Non-pigmented ciliary epithelial cell (primary cell): ENCODE results near the gene MLEC.

Experiments used
- DNase-seq: peaks from one replicate; pipeline ENCODE4 v3.0.0-alpha.2; 2010; ENCODE audit warnings: low read depth

MLEC gene

DNA sequence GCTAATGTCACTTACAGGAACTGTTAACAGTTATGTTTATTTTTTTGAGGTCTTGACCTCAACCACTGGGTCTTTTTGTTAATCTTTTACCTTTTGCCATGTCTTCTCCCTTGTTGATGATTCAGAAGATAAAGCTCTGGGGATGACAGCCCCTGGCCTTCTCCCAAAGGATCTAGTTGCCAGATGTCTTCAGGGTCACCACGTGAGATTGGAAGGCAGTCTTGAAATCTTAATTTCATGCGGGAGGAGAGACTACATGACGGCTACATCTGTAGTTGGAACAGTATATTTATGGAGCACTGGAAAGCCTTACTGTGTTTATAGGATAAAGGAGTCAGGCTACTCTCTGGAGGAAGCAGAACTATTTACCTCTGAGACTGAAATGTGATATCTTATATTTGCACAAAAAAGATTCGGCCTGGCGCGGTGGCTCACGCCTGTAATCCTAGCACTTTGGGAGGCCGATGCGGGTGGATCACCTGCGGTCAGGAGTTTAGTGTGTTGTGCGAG lies 5.6 kb downstream of the MLEC start:
- no peak for DNase-seq

DNA sequence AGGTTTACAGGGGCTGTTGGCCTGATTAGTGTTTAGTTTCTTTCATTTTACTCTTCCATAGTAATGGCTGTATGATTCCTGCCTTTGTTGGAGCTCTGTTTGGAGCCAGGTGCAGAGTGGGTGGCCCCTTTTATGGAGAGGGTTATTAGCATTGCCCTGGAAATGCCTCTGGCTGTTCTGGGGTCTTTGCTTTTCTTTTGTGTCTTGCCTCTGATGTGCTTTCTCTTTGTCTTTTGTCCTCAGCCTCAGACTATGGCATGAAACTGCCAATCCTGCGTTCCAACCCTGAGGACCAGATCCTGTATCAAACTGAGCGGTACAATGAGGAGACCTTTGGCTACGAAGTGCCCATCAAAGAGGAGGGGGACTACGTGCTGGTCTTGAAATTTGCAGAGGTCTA lies 6.9 kb downstream of the MLEC start:
- DNase-seq, result no peak

DNA sequence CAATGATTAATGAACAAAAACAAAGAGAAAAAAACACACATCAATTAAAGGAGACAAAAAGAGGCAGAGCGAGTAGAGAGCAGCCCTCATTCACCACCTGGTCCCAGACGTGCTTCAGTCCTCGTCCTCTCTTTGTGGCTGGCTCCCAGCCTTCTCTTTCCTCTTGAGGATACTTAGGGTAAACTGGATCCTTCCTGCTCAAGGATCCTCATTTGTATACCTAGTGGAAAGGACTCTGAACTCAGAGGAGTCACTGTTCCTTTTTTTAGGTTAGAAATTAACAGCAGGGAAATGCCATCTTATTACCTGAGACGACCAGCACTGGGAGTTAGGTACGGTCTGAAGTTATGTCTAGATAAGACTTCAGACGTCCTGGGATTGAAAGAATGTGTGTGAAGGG lies 9.7 kb downstream of the MLEC start:
- DNase-seq, result no peak

DNA sequence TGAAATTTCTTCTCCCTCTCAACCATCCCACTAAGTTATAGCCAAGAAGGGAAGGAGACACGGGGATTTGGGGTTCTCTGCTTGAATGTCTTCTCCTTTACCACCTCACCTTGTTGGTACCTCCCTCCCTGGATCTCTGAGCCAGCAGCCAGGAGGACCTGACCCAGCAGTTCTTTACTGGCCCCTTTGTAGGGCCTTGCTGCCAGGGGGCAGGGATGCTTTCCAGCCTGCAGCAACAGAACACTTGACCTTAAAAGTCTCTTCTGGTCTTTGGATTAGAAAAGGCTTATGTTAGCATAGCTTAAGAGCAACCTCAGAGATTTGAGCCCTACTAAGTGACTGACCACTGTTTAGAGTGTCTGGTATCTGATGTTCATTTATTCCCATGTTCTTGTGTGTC lies 10.4 kb downstream of the MLEC start:
- no peak for DNase-seq

DNA sequence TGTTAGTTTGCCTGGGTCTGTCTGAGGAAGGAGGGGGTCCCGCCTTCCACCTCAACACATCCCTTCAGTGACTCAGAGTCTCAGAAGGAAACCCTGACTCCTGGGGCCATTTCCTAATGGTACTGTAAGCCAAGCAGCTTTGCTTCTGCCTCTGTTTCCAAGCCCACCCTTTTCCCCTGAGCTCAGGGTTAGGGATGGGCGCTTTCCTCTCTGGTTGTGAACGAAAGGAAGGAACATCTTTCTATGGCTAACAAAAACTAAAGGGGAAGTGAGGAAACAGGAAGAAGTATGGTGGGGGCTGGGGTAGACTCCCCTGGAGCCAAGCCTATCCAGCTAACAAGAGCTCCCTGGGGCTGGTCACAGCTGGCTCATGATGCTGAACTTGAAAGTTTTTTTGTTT lies 11.7 kb downstream of the MLEC start:
- DNase-seq, result no peak

DNA sequence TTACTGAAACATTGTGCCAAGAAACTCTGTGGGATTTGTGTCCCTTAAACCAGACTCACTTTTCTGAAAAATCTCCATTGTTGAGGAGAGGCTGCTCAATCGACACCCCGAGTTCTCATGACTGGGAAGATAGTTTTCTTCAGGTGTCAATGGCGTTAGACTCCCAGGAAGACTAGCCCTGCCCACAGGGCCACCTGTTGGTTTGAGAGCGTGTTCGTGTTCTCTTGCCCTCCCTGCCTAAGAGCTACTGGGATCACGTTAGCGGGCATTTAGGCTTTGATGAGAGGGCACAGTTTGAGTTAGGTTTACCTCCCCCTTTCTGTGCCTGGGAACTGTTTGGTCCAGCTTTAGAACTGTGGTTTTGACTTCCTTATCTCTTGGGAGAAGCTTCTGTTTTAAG lies 12.6 kb downstream of the MLEC start:
- DNase-seq, result no peak

DNA sequence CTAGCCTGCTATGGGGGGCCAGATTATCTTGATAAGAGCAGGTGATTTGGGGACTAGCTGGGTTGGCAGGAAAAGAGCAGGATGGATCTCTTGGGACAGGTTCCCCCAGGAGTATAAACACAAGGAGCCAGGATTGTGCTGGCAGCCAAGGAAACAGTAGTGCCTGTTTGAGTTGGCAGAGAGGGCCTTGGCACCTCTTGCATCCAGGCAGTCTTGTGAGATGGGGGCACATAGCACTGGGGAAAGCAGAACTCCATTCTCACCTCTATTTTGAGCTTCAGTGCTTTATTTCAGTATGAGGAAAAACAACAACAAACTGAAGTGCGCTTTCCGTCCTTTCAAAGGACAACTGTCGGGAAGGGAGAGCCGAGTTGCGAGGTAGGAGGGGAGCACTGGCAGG lies 13.9 kb downstream of the MLEC start:
- no peak for DNase-seq

DNA sequence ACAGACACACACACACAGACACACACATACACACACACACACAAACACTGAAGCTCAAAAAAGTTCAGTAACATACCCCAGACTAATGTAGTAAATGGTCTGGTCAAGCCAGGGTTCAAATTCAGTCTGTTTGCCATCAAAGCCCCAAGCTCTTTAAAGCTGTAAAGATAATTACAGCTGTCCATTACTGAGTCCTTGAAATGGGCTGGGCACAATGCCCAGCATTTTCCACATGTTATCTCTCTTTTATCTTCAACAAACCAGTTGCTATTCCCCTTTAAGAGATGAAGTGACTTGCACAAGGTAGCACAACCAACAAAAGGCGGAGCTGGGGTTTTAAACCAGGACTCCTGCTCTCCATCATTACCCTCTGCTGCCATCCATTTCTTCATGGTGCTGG lies 15.7 kb downstream of the MLEC start:
- DNase-seq, result no peak

DNA sequence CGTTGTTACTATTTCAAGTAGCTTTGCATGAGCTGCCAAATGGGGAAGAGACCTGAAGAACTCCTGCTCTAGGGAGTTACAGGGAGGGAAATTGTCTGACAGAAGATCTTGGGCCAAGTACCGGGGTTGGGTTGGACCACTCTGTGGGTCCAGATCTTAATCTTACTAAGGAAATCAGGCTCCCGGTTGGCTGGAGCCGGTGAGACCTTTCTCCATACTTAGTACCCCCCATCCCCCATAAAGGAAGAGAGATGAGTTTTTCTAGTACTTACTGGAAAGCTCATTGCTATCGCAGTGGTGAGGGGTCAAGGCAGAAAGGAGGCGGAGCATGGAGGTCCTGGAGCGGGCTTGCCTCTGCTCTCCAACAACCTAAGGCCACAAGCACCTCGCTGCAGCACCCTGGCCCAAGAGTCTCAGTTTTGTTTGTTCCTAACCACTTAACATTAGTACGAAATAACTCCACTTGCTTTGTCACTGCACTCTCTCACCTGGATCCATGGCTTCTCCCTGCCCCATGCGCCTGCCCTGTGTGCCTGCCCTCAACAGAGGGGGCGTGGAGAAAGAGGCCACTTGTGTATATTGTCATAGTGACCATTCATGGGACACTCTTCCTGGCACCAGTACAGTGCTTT lies 16.5 kb downstream of the MLEC start:
- no peak for DNase-seq

DNA sequence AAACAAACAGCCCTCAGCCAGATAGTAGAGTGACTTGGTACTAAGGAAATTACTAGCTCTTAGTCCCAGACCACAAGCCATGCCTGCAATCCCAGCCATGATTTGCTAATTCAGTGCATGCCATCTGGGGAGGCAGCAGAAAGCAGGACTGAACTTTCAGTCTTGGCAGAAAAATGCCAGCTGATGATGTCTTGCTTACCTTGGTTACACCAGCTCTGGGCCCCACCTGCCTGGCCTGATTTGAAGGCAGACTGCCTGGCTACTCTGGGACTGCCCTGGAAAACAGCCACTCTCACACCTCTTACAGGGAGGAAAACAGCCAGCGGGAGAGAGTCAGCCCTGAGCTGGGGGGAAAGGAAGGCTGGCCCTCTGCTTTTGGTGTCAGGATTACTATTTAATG lies 18.7 kb downstream of the MLEC start:
- DNase-seq, result no peak

DNA sequence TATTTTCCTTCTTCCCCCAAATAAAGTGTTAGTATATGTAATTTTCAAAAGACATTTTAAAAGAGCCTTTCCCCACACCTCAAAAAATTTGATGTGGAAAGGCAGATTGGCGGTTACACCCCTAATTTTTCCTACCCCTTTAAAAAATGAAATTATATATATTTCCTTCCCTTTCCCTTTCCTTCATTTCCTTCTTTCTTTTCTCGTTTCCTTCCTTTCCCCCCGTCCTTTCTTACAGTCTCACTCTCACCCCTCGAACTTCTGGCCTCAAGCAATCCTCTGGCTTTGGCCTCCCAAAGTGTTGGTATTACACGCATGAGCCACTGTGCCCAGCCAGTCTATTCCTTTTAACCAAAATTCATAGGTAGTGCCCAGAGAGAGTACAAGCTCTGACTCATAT lies 19.1 kb downstream of the MLEC start:
- DNase-seq, result no peak

DNA sequence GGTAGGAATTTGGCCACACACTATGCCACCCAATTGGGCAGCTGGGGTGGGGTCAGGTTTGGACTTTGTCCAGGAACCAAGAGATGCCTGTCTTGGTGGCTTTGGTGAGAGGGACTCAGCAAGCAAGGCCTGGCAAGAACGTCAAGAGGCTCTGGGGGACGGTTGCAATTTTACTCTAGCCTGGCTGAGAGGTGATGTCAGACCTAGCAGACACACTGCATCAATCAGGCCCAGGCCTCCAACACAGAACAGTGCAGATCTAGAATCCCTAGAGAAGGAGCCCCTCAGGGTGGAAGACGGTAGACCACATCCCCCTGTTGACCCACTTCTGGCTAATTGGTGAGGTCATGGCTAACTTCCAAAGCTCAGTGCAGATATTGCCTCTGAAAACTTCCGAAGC lies 21.7 kb downstream of the MLEC start:
- DNase-seq, result no peak

DNA sequence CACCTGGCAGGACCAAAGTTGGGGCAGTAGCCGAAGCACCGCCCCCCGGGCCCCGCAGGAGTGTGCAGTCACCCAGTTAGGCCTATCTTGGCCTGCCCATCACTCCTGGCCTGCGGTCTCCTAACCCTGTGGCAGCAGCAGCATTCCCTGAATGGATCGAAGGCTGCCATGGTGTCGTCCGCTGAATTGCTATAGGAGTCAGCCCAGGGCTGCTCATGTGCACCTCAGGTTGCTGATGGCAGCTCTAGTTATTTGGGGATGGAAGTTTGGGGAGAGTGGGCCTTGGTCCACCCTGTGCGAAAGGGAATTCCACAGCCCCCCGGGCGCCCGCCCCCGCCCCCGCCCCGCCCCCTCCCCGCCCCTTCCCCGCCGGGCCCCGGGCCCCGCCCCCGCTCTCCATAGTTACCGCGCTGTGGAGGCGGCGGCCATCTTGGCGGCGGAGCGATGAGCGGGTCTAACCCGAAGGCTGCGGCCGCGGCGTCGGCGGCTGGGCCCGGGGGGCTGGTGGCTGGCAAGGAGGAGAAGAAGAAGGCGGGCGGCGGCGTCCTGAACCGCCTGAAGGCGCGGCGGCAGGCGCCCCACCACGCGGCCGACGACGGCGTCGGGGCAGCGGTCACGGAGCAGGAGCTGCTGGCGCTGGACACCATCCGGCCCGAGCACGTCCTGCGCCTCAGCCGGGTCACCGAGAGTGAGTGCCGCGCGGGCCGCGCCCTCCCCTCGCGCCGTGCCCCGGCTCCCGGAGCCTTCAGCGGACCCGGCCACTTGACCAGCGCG lies 23.3 kb downstream of the MLEC start, which contains the start of gene UNC119B:
Gene UNC119B, plus strand, starts transcription at position 428 of the 774 bp plus-strand sequence. Its CDS starts 17 bp downstream, at position 445.
- no peak for DNase-seq

DNA sequence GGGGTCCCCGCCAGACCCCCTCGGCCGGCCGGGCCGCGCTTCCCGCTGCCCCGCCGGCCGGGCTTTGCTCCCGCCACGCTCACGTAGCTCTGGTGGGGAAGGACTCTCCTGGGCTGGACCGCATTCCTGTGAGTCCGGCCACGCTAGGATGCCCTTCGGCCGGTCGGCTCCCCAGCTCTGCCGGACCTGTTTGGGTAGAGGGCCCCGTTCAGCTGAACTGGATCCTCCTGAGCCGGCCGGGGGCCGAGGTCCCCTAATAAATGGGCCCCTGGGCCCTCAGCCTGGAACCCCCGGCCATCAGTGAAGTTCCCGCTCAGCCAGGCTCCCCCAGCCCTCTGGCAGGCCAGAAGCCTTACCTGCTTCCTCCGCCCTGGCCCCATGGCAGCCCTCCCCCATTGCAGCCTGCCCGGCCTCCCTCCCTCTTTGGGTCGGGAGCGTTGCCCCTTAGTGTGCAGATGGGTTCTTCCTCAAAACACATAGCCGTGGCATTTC lies 23.9 kb downstream of the MLEC start:
- DNase-seq, result no peak

DNA sequence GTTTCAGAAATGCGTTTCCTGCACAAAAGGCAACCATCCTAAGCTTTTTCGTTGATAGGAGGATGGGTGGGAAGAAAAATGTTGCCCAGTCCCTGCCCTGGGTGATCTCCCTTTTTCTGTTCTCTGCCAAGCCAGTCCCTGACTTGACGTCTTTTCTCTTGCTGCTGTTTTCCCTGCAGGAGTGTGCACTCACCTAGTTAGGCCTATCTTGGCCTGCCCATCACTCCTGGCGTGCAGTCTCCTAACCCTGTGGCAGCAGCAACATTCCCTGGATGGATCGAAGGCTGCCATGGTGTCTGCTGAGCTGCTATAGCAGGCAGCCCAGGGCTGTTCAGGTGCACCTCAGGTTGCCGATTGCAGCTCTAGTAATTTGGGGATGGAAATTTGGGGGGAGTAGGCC lies 24.5 kb downstream of the MLEC start:
- no peak for DNase-seq

DNA sequence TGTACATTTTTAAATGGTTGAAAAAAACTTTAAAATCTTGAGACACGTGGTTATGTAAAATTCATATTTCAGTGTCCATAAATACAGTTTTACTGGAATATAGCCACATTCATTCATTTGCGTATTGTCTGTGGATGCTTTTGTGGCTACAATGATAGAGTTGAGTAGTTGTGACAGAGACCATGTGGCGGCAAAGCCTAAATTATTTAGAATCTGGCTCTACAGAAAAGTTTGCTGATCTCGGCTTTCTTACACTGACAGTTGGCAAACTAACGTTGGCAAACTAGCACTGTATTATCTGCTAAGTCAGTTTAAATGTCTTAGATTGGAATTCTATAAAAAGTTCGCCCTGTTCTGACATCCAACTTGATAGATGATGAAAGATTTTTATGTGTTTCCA lies 25.7 kb downstream of the MLEC start:
- DNase-seq, result no peak

DNA sequence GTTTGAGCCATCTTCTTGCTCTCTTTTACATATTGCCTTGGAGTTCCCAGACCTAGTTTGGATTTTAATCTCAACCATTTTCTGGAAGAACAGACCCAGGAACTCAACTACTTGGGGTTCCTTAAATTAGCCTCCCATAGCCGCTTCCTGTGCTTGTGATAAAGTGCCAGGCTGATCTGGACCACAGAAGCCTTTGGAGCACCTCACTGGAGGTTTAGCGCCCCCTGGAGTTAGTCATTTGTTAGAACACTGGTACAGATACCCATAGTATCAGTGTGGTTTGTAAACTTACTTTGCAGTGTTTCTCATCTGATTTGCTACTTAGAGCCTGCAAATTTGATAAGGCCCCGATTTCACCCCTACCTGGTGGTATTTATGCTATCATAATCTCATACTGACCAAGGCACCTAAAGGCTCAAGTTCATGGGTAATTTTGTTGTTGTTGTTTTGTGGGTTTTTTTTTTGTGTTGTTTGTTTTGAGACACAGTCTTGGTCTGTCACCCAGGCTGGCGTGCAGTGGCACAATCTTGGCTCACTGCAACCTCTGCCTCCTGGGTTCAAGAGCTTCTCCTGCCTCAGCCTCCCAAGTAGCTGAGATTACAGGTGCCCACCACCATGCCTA lies 27.0 kb downstream of the MLEC start:
- peak; percentile 42 for DNase-seq

DNA sequence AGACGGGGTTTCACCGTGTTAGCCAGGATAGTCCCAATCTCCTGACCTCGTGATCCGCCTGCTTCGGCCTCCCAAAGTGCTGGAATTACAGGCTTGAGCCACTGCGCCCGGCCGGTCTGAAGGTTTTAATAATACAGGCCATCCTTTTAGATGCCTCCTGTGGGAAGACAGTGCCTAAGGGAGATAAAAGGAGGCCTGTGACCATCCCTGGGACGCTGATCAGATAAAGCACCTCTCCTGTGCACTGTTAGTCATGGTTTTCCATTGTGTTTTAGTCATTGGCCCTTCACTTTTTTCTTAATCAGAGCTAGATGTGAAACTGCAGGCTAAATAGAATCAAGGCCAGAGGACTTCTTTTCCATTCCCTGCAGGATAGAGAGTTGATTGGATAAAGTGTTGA lies 31.1 kb downstream of the MLEC start:
- DNase-seq, result no peak

DNA sequence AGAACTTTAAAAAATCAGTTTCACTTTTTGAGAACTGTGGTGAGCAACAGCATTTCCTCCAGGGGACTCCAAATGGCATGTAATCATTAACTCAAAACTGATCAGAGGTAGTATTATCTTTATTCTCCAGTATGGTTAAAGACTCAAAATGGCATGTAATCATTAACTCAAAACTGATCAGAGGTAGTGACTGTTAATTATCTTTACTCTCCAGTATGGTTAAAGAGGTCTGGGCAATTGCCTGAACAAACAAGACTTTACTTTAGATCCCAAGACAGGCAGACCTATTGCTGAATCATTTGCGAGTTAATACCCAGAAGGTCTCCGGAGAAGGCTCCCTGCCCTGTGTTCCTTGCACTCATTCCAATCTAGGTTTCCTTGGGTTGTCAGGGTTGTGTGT lies 32.1 kb downstream of the MLEC start:
- no peak for DNase-seq

DNA sequence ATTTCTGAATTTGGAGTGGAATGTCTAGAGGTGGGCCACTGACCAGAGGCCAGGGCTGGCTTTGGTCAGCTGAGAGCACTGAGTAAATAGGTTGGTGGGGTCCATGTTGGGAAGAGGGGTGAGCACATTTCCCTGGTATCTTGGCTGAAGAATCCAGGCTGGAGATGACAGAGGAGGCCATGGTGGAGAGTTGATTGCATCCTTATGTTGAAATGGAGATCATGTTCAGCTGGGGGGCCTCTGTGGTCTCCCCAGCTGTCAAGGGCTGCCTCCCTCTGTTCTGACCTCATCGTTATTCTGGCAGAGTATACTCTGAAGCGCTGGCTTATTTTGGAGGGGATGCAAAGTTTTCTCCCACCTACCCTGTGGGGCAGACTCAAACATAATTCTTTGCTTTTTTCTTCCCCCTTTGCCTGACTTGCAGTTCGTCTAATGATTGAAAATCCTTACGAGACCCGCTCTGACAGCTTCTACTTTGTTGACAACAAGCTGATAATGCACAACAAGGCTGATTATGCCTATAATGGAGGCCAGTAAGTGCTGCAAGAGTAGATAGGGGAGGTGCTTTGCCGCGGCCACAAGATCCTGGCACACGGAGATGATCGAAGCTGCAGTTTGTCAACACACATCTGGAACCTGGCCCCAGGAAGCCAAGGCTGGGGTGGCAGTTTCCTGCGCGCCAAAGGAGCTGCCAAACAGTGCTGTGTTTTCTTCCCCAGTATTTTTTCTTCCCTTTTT lies 32.7 kb downstream of the MLEC start:
- no peak for DNase-seq

DNA sequence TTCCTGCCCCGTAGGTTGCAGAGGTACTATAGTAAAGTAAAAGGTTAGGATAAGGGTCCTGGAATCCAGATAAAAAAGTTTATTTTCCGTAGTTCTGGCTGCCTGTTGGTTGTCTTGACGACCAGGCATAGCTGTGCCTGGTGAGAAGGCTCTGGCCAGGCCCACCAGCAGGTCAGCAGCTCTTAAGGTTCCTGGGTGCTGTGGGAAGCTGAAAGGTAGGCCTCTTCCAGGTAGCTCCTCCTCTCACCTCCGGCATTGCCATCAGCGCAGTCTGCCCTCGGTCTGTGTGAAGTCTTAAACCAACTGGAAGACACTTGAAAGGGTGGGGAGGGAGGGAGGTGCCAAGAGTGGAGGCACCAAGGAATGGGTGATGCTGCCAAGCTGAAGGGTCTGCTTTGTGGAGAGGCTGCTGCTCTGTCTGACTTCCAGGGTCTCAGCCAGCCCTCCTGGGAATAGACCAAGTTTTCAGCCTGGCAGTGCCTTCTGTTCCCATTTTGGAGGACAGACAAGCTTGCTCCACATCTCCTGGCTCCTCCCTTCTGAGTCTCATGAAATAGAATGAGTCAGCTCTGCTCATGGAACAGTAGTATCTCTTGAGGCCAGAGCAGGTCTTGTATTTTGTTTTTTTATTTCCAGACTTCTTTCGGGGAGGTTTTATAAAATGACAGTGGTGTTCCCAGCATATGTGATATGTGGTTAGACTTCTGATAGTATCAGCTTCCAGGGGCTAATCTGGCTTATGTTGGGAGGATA lies 33.5 kb downstream of the MLEC start:
- DNase-seq, result peak; percentile 45
